H1 (cell line): ENCODE data around the gene KLHDC8B. TPM values are rescaled to one million over a fixed set of nuclear protein-coding genes. Genes with fewer than 3 reads are reported as not detected.

Source experiments
- CTCF ChIA-PET: fragments of 300-600 bp; sonication (Branson Sonifier 250); formaldehyde crosslinking; loops from one replicate; lab custom pipeline; 2021; ENCODE audit not compliant: partially characterized antibody; lab: Charles Lee
- POLR2A ChIA-PET: fragments of 300-600 bp; sonication (Branson Sonifier 250); formaldehyde crosslinking; loops from one replicate; lab custom pipeline; 2021; ENCODE audit warnings: inconsistent platforms; ENCODE audit not compliant: partially characterized antibody; lab: Charles Lee
- DNase-seq, 2 experiments: peaks; one replicate each; pipeline versions ENCODE4 v3.0.0 to v3.0.0-alpha.2; 2010 to 2022; ENCODE audit warnings: low spot score in 2 of 2, low read depth in 1 of 2, mixed read lengths in 1 of 2
- FAIRE-seq: peaks from 2 replicates; lab custom pipeline; 2011; peaks lifted over from hg19 to GRCh38; lab: Jason Lieb, UNC
- H2AFZ ChIP-seq: 2 replicates; pipeline ENCODE4 v1.8.1; 2012; ENCODE audit warnings: low read length, inconsistent platforms
- H2AK5ac ChIP-seq: 2 replicates; pipeline ENCODE4 v1.6.1; 2013; ENCODE audit warnings: low read depth, low read length
- H2BK120ac ChIP-seq: replicated peaks from 2 replicates; pipeline ENCODE3; 2013; ENCODE audit warnings: low read depth, low read length, inconsistent platforms
- H2BK12ac ChIP-seq: 2 replicates; pipeline ENCODE4 v1.6.1; 2013; ENCODE audit warnings: low read depth, low read length
- H2BK15ac ChIP-seq: 2 replicates; pipeline ENCODE4 v1.6.1; 2013; ENCODE audit warnings: low read length
- H2BK20ac ChIP-seq: 2 replicates; pipeline ENCODE4 v1.6.1; 2013; ENCODE audit warnings: low read length
- H2BK5ac ChIP-seq: 2 replicates; pipeline ENCODE4 v1.6.1; 2013; ENCODE audit warnings: low read depth, low read length
- H3K14ac ChIP-seq: 2 replicates; pipeline ENCODE4 v1.6.1; 2013; ENCODE audit warnings: inconsistent platforms; ENCODE audit not compliant: insufficient read length
- H3K18ac ChIP-seq: 2 replicates; pipeline ENCODE4 v1.6.1; 2013; ENCODE audit warnings: low read length; ENCODE audit errors: extremely low read depth
- H3K23ac ChIP-seq: 2 replicates; pipeline ENCODE4 v1.6.1; 2013; ENCODE audit warnings: inconsistent platforms; ENCODE audit not compliant: insufficient read length
- H3K23me2 ChIP-seq: 2 replicates; pipeline ENCODE4 v1.6.1; 2013; ENCODE audit warnings: low read depth, low read length
- H3K27ac ChIP-seq: 2 replicates; pipeline ENCODE4 v1.6.1; 2011; ENCODE audit warnings: low read depth, low read length, inconsistent platforms
- H3K27me3 ChIP-seq, 4 experiments: replicated peaks in 1 of 4; 1 replicate in 1 of 4; 2 replicates in 3 of 4; pipeline versions ENCODE4 v1.6.1 to v1.8.1; 2011 to 2013; ENCODE audit warnings: low read length in 3 of 4, mild to moderate bottlenecking in 3 of 4, inconsistent platforms in 2 of 4, mixed read lengths in 2 of 4, moderate library complexity in 1 of 4; ENCODE audit not compliant: control insufficient read depth in 3 of 4, insufficient read depth in 3 of 4; ENCODE audit errors: extremely low read depth in 1 of 4
- H3K36me3 ChIP-seq, 4 experiments: 2 replicates each; pipeline versions ENCODE4 v1.6.1 to v1.8.1; 2011 to 2013; ENCODE audit warnings: mild to moderate bottlenecking in 4 of 4, low read length in 3 of 4, moderate library complexity in 2 of 4, control low read depth in 1 of 4, inconsistent platforms in 1 of 4; ENCODE audit not compliant: insufficient read depth in 4 of 4, control insufficient read depth in 2 of 4
- H3K4ac ChIP-seq: replicated peaks from 2 replicates; pipeline ENCODE3; 2013; ENCODE audit warnings: low read length, low read depth, mixed read lengths, inconsistent platforms; ENCODE audit not compliant: insufficient read length
- H3K4me1 ChIP-seq, 4 experiments: replicated peaks in 1 of 4; 1 replicate in 1 of 4; 2 replicates in 3 of 4; pipeline versions ENCODE4 v1.6.1 to v1.8.1; 2011 to 2013; ENCODE audit warnings: low read length in 3 of 4, inconsistent platforms in 2 of 4, mixed read lengths in 1 of 4; ENCODE audit not compliant: insufficient read depth in 4 of 4, control insufficient read depth in 3 of 4
- H3K4me2 ChIP-seq, 2 experiments: 2 replicates each; pipeline versions ENCODE4 v1.6.1 to v1.8.1; 2011 to 2013; ENCODE audit warnings: low read depth in 2 of 2, low read length in 2 of 2, control low read depth in 1 of 2, inconsistent platforms in 1 of 2, mild to moderate bottlenecking in 1 of 2; ENCODE audit not compliant: insufficient read depth in 1 of 2
- H3K4me3 ChIP-seq, 4 experiments: fragments of 200-600, 300-600 bp in 1 of 4; sonication (generic), shearing (Covaris generic), sonication (Bioruptor Twin) in 1 of 4; 2 replicates each; pipeline versions ENCODE4 v1.5.1 to v1.8.1; 2011 to 2016; ENCODE audit warnings: low read length in 4 of 4, low read depth in 3 of 4, control low read depth in 2 of 4, inconsistent platforms in 2 of 4, mild to moderate bottlenecking in 2 of 4, mixed read lengths in 1 of 4, moderate library complexity in 1 of 4; ENCODE audit not compliant: insufficient read depth in 2 of 4; ENCODE audit errors: extremely low read depth in 1 of 4
- H3K56ac ChIP-seq: replicated peaks from 2 replicates; pipeline ENCODE3; 2013; ENCODE audit warnings: low read depth, mild to moderate bottlenecking, mixed read lengths, low read length, inconsistent platforms; ENCODE audit not compliant: insufficient read length
- H3K79me1 ChIP-seq: 2 replicates; pipeline ENCODE4 v1.6.1; 2013; ENCODE audit warnings: low read depth, low read length, control low read depth
- H3K79me2 ChIP-seq, 2 experiments: 2 replicates each; pipeline versions ENCODE4 v1.6.1 to v1.8.1; 2012 to 2013; ENCODE audit warnings: low read length in 2 of 2, mild to moderate bottlenecking in 2 of 2, inconsistent platforms in 1 of 2; ENCODE audit not compliant: insufficient read depth in 2 of 2, control insufficient read depth in 1 of 2
- H3K9ac ChIP-seq, 4 experiments: replicated peaks in 1 of 4; 1 replicate in 1 of 4; 2 replicates in 3 of 4; pipeline versions ENCODE4 v1.6.1 to v1.8.1; 2011 to 2013; ENCODE audit warnings: low read depth in 3 of 4, low read length in 3 of 4, control low read depth in 2 of 4, mild to moderate bottlenecking in 2 of 4, moderate library complexity in 2 of 4, inconsistent platforms in 1 of 4; ENCODE audit errors: extremely low read depth in 1 of 4
- H3K9me3 ChIP-seq, 2 experiments: 2 replicates each; pipeline versions ENCODE4 v1.6.1 to v1.8.1; 2012 to 2013; ENCODE audit warnings: mild to moderate bottlenecking in 2 of 2, moderate library complexity in 2 of 2, control low read depth in 1 of 2, inconsistent platforms in 1 of 2, low read depth in 1 of 2, low read length in 1 of 2, mixed read lengths in 1 of 2; ENCODE audit not compliant: insufficient read depth in 2 of 2
- H4K20me1 ChIP-seq, 2 experiments: replicated peaks in 1 of 2; 2 replicates each; pipeline versions ENCODE3 to v1.8.1; 2011 to 2013; ENCODE audit warnings: inconsistent platforms in 2 of 2, low read length in 2 of 2, mild to moderate bottlenecking in 1 of 2; ENCODE audit not compliant: insufficient read depth in 2 of 2, control insufficient read depth in 1 of 2
- H4K5ac ChIP-seq: 2 replicates; pipeline ENCODE4 v1.6.1; 2013; ENCODE audit warnings: low read length, low read depth, mixed read lengths, inconsistent platforms; ENCODE audit not compliant: insufficient read length
- H4K8ac ChIP-seq: 2 replicates; pipeline ENCODE4 v1.8.0; 2013; ENCODE audit warnings: mild to moderate bottlenecking, moderate library complexity, low read length, inconsistent platforms; ENCODE audit not compliant: insufficient read depth; ENCODE audit errors: extremely low read depth
- H4K91ac ChIP-seq: replicated peaks from 2 replicates; pipeline ENCODE3; 2013; ENCODE audit warnings: low read length, mixed read lengths, inconsistent platforms; ENCODE audit not compliant: insufficient read length
- ASH2L ChIP-seq: fragments of 200-600, 300-600 bp; sonication (generic); IDR thresholded peaks from one replicate; pipeline ENCODE4 v1.7.1; 2017; ENCODE audit warnings: low read length
- BACH1 ChIP-seq: IDR thresholded peaks from 2 replicates; pipeline ENCODE4 v1.6.1; 2012; ENCODE audit warnings: low read length, improper control_type of control experiment
- BCL11A ChIP-seq, 2 experiments: IDR thresholded peaks; one replicate each; pipeline ENCODE4 v1.6.1; 2011; ENCODE audit warnings: low read depth in 2 of 2, low read length in 2 of 2, mild to moderate bottlenecking in 2 of 2
- EZH2 ChIP-seq: fragments of 200-600 bp; sonication (generic); IDR thresholded peaks from 2 replicates; pipeline ENCODE4 v1.7.1; 2012; ENCODE audit warnings: low read depth, mild to moderate bottlenecking, moderate library complexity, low read length, inconsistent platforms; ENCODE audit not compliant: severe bottlenecking
- FOSL1 ChIP-seq: IDR thresholded peaks from 2 replicates; pipeline ENCODE4 v1.6.1; 2011; ENCODE audit warnings: mild to moderate bottlenecking, low read depth, low read length, moderate library complexity; ENCODE audit not compliant: insufficient read depth
- JUN ChIP-seq: IDR thresholded peaks from 2 replicates; pipeline ENCODE4 v1.6.1; 2011; ENCODE audit warnings: low read depth, mild to moderate bottlenecking, improper control_type of control experiment, low read length
- KDM1A ChIP-seq: fragments of 200-600, 300-600 bp; sonication (generic); IDR thresholded peaks from 2 replicates; pipeline ENCODE4 v1.7.1; 2016; ENCODE audit warnings: mild to moderate bottlenecking, low read length, borderline replicate concordance
- KDM5A ChIP-seq: fragments of 200-600 bp; IDR thresholded peaks from 2 replicates; pipeline ENCODE4 v1.7.1; 2012; ENCODE audit warnings: mild to moderate bottlenecking, low read length, inconsistent platforms, mixed read lengths
- NANOG ChIP-seq: IDR thresholded peaks from 2 replicates; pipeline ENCODE4 v1.6.1; 2011; ENCODE audit warnings: low read length, low read depth, mild to moderate bottlenecking, inconsistent platforms; ENCODE audit not compliant: insufficient read depth, poor library complexity, severe bottlenecking
- PHF8 ChIP-seq: fragments of 200-600 bp; sonication (generic); conservative IDR thresholded peaks from 2 replicates; pipeline ENCODE4 v1.7.1; 2012; ENCODE audit warnings: low read depth, mild to moderate bottlenecking, inconsistent platforms, low read length, moderate library complexity
- POLR2A ChIP-seq, 2 experiments: IDR thresholded peaks; 1 replicate in 1 of 2; 2 replicates in 1 of 2; pipeline ENCODE4 v1.6.1; 2011; ENCODE audit warnings: low read depth in 2 of 2, low read length in 2 of 2, mild to moderate bottlenecking in 2 of 2; ENCODE audit errors: control extremely low read depth in 1 of 2
- RNF2 ChIP-seq: fragments of 200-900, 300-1000 bp; sonication (generic); IDR thresholded peaks from 2 replicates; pipeline ENCODE4 v1.7.1; 2016; ENCODE audit warnings: borderline replicate concordance, low read depth, mild to moderate bottlenecking, antibody characterized with exemption, low read length; ENCODE audit not compliant: poor library complexity, severe bottlenecking; ENCODE audit errors: missing control alignments
- SIX5 ChIP-seq: IDR thresholded peaks from 2 replicates; pipeline ENCODE4 v1.6.1; 2011; ENCODE audit warnings: mild to moderate bottlenecking, low read depth, low read length
- SUZ12 ChIP-seq: fragments of 200-600 bp; sonication (generic); IDR thresholded peaks from 2 replicates; pipeline ENCODE4 v1.6.1; 2012; ENCODE audit warnings: mild to moderate bottlenecking, inconsistent platforms, low read length, moderate library complexity, mixed read lengths
- ZNF274 ChIP-seq: IDR thresholded peaks from 2 replicates; pipeline ENCODE4 v1.7.0; 2012; ENCODE audit warnings: low read length, borderline replicate concordance; ENCODE audit errors: extremely low read depth
- WGBS, 2 experiments: shearing (Covaris generic) in 1 of 2; methylation state at CpG; one replicate each; pipeline versions ENCODE4 v1.1.6 to v1.1.7; 2013 to 2015; ENCODE audit warnings: low lambda C conversion rate in 2 of 2, mixed read lengths in 2 of 2, inconsistent platforms in 1 of 2, low coverage in 1 of 2, missing lambda C conversion rate in 1 of 2; ENCODE audit not compliant: insufficient replicate concordance in 2 of 2, insufficient coverage in 1 of 2, insufficient read length in 1 of 2; ENCODE audit errors: extremely low coverage in 1 of 2, missing lambda C conversion rate in 1 of 2; 5-methylcytosine and 5-hydroxymethylcytosine counted together
- polyA plus RNA-seq, 7 experiments: library from polyadenylated mRNA; depleted of rRNA in 3 of 7; stranded (reverse) in 5 of 7; unstranded in 2 of 7; fragments of >200 nt in 5 of 7; fragments of 200-250 nt in 2 of 7; gene quantifications; 1 replicate in 5 of 7; 2 replicates in 1 of 7; 4 replicates in 1 of 7; pipeline versions ENCODE4 v1.2.1 to v1.2.3, GENCODE V29; 2011 to 2013; ENCODE audit warnings: missing spikeins in 2 of 7, mixed read lengths in 2 of 7
- total RNA-seq: library from RNA; stranded (reverse); fragmentation: NEBNext Ultra II Directional; extraction: Animal tissue kit (Norgen Biotek cat#: 25700); gene quantifications from 2 replicates; pipeline ENCODE4 v1.2.1, GENCODE V29; 2021

The KLHDC8B gene
- total and polyA plus RNA-seq, 2 of the 8 experiments (the other 6 are each of a cell fraction or from before 2014, with no cell fraction given), result 15.8 to 21.3 TPM

DNA sequence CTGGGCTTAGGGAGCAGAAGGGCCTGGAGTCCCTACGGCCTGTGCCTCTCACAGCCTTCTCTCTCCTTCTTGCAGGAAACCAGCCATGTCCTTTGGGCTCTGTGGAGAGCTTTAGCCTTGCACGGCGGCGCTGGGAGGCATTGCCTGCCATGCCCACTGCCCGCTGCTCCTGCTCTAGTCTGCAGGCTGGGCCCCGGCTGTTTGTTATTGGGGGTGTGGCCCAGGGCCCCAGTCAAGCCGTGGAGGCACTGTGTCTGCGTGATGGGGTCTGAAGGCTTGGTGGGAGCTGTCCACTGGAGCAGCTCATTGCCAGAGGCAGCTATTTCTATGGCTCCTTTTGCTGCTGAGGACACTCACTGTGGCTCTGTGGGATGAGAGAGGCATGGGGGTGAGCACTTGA, 4.1 kb downstream of the KLHDC8B start:
- FAIRE-seq, result no peak
- Histone ChIP-seq H3K9ac (no peak overlapping the region), H3K9me3 (no peaks in the 10 kb centered on the region), H3K79me2 (no peaks in the 10 kb centered on the region), H3K79me1 (no peaks in the 10 kb centered on the region), H4K20me1 (no peaks in the 10 kb centered on the region), H3K14ac (no peak overlapping the region), H4K5ac (no peak overlapping the region), H2BK5ac (no peak overlapping the region), H4K8ac (no peak overlapping the region), H3K27ac (no peak overlapping the region), H3K4ac (no peak overlapping the region), H3K4me1 (peaks cover 0 to 22% (median 13%) of the 10 kb centered on the region in 4 experiments; a peak in 6 of 7 replicates), H3K36me3 (no peaks in the 10 kb centered on the region), H3K4me2 (no peak overlapping the region), H2BK120ac (no peak overlapping the region), H2AK5ac (no peak overlapping the region), H2BK12ac (no peak overlapping the region), H3K23me2 (peaks cover 7% of the 10 kb centered on the region), H3K27me3 (no peaks in the 10 kb centered on the region; a peak in 1 of 7 replicates), H3K23ac (no peak overlapping the region), H3K18ac (no peak overlapping the region), H2AFZ (no peak overlapping the region), H2BK15ac (no peak overlapping the region), H2BK20ac (no peak overlapping the region), H3K4me3 (no peak overlapping the region), H3K56ac (no peak overlapping the region), H4K91ac (no peak overlapping the region)
- ChIA-PET POLR2A (interaction anchor here (2.2 kb wide), 1 partner anchor 295 kb away, joined by 6 read pairs; the partner anchor contains the start of gene DAG1), CTCF (interaction anchor here (0.6 to 0.8 kb wide), 2 partner anchors 34 to 93 kb away, joined by 3 to 4 read pairs; no protein-coding TSS in a partner anchor)
- no peak for TF ChIP-seq EZH2
- TF ChIP-seq PHF8, result no peak
- TF ChIP-seq POLR2A (IDR thresholded peaks at IDR 0.05; ENCODE audit: control extremely low read depth in 1 of 2, low read depth in 2 of 2, low read length in 2 of 2), result no peak
- TF ChIP-seq FOSL1, result no peak
- TF ChIP-seq ASH2L, result no peak
- no peak for TF ChIP-seq RNF2
- no peak for TF ChIP-seq JUN
- TF ChIP-seq BCL11A (IDR thresholded peaks at IDR 0.05; ENCODE audit: low read depth in 2 of 2, low read length in 2 of 2), result no peak
- no peak for TF ChIP-seq SIX5
- TF ChIP-seq KDM1A, result no peak
- TF ChIP-seq NANOG, result no peak
- TF ChIP-seq BACH1, result no peak
- TF ChIP-seq KDM5A, result no peak
- TF ChIP-seq SUZ12, result no peak
- TF ChIP-seq ZNF274, result no peak
- WGBS, 2 experiments, result 97% methylated on average over 7 of the region's 8 CpGs; no CpG with 5 or more reads in 1 of the 2 experiments
- DNase-seq, result no peak
